ENCODE data around the gene TIGD7.
A peak's percentile ranks its signal among the peaks of the same experiment; 100 is the strongest.

The TIGD7 gene

GRCh38 chr16:3305109-3306068 lies at the start of gene TIGD7, which contains the start of gene ZNF75A:
Gene TIGD7 (minus strand): TSS chr16:3305430. CDS start chr16:3300614, 4,816 bp downstream.
Gene ZNF75A (plus strand): TSS chr16:3305497. CDS start chr16:3308429, 2,932 bp downstream.
- intact Hi-C loops (cut with DNase I): loop anchor here (10.0 kb wide), 1 partner anchor 149 kb away; no protein-coding TSS in a partner anchor

GRCh38 chr16:3349175-3349574 lies 43.9 kb upstream of the TIGD7 start:
- no peak for DNase-seq

More at GRCh38 chr16:3305109-3306068, at the start of gene TIGD7, which contains the start of gene ZNF75A:
- DNase-seq: peak; percentile 87 to 99 (median 95)

GRCh38 chr16:3348547-3349167 lies 43.4 kb upstream of the TIGD7 start:
- no peak for DNase-seq
- intact Hi-C loops (cut with DNase I): no loop called here

More at GRCh38 chr16:3349175-3349574, 43.9 kb upstream of the TIGD7 start:
- intact Hi-C loops (cut with DNase I): no loop called here

GRCh38 chr16:3347586-3347985 lies 42.4 kb upstream of the TIGD7 start:
- no peak for DNase-seq
- intact Hi-C loops (cut with DNase I): no loop called here

DNA sequence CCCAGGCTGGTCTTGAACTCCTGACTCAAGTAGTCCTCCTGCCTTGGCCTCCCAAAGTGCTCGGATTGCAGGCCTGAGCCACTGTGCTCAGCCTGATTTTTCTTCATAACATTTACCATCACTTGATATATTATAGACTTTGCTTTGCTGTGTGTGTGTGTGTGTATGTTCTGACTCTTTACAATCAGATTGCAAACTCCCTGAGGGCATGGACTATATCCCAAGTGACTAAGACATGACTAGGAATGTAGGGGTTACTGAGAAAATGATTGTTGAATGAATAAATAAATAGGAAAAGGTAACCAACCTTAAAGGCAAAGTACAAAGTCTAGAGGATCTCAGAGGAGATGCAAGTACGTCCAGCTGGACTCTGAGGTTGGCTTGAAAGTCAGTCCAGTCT lies 40.8 kb upstream of the TIGD7 start:
- intact Hi-C loops (cut with DNase I): no loop called here
- no peak for DNase-seq

- DNase-seq: no peak
- intact Hi-C loops (cut with DNase I): no loop called here
Measured at GRCh38 chr16:3328643-3329042, 23.4 kb upstream of the TIGD7 start.

GRCh38 chr16:3328104-3328503 lies 22.9 kb upstream of the TIGD7 start:
- intact Hi-C loops (cut with DNase I): no loop called here
- DNase-seq: no peak

GRCh38 chr16:3327514-3327913 lies 22.3 kb upstream of the TIGD7 start:
- no peak for DNase-seq
- intact Hi-C loops (cut with DNase I): no loop called here

- no peak for DNase-seq
- intact Hi-C loops (cut with DNase I): no loop called here
Measured at GRCh38 chr16:3321816-3322215, 16.6 kb upstream of the TIGD7 start.

DNA sequence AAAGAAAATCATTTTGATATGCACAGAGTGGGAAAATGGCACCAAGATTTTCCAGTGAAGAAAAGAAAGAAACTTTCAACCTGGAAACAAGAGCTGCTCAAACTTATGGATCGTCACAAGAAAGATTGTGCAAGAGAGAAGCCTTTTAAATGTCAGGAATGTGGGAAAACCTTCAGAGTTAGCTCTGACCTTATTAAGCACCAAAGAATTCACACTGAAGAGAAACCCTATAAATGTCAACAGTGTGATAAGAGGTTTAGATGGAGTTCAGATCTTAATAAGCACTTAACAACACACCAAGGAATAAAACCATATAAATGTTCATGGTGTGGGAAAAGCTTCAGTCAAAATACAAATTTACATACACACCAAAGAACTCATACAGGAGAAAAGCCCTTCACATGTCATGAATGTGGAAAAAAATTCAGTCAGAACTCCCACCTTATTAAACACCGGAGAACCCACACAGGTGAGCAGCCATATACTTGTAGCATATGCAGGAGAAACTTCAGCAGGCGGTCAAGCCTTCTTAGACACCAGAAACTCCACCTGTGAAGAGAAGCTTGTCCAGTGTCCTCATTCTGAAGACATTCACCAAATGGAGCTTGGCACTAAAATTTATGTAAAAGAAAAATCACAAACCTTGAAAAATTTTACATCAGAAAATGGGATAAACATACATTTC lies 12.2 kb upstream of the TIGD7 start:
- intact Hi-C loops (cut with DNase I): no loop called here
- DNase-seq: no peak

DNA sequence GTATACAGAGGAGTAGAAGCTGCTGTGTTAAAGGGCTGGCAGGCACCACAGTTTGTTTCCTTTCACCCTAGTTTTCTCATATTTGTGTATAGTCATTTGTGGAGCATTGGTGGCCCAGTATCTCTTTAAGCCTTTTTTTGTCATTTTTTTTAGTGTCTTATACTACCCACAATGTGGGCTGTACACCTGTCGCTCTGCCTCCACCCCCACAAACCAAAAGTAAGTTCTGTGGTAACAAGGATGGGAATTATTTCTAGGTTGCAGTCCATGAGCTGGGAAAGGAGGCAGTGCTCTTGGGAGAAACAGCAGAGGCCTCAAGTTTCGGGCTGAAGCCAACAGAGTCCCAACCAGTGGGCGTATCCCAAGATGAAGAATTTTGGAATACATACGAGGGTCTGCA lies 6.3 kb upstream of the TIGD7 start:
- DNase-seq: peak in 8 of 42 donors; percentile 9 to 68 (median 37)
- intact Hi-C loops (cut with DNase I): no loop called here

GRCh38 chr16:3306078-3306477 lies 848 bp upstream of the TIGD7 start:
- no peak for DNase-seq
- intact Hi-C loops (cut with DNase I): loop anchor here (10.0 kb wide), 1 partner anchor 149 kb away; no protein-coding TSS in a partner anchor

DNA sequence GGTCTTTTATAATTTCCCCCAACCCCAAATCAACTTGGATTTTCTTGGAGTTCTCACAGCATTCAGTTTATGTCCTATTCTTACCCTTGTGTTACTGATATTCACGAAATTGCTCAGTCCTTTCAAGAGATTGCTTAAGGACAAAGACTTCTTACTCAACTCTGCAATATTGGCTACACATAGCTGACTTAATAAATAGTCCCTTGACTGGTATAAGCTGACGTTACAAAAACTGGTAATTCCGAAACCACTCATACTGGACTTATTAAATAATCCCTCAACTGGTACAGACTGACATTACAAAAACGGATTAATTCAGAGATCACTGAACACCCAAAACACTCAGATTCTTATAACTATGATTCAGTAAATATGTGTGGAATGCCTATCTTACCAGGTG lies 860 bp downstream of the TIGD7 start:
- intact Hi-C loops (cut with DNase I): loop anchor here (10.0 kb wide), 1 partner anchor 150 kb away; no protein-coding TSS in a partner anchor

GRCh38 chr16:3295783-3296182 lies 9.4 kb downstream of the TIGD7 start:
- intact Hi-C loops (cut with DNase I): loop anchor here (10.0 kb wide), 1 partner anchor 109 kb away; the partner anchor contains the start of genes ZNF174 and ZSCAN32
- DNase-seq: peak in 15 of 42 donors; percentile 7 to 56 (median 29)

More for the DNA sequence above, 860 bp downstream of the TIGD7 start:
- no peak for DNase-seq

- no peak for DNase-seq
- intact Hi-C loops (cut with DNase I): loop anchor here (10.0 kb wide), 1 partner anchor 110 kb away; the partner anchor contains the start of genes ZNF174 and ZSCAN32
Measured at GRCh38 chr16:3295209-3295608, 10.0 kb downstream of the TIGD7 start.

- DNase-seq: no peak
- intact Hi-C loops (cut with DNase I): loop anchor here (10.0 kb wide), 1 partner anchor 112 kb away; the partner anchor contains the start of genes ZNF174 and ZSCAN32
Measured at GRCh38 chr16:3292604-3293003, 12.6 kb downstream of the TIGD7 start.

GRCh38 chr16:3289998-3290673 lies 15.1 kb downstream of the TIGD7 start:
- no peak for DNase-seq
- intact Hi-C loops (cut with DNase I): loop anchor here (10.0 kb wide), 1 partner anchor 115 kb away; the partner anchor contains the start of genes ZNF174 and ZSCAN32

DNA sequence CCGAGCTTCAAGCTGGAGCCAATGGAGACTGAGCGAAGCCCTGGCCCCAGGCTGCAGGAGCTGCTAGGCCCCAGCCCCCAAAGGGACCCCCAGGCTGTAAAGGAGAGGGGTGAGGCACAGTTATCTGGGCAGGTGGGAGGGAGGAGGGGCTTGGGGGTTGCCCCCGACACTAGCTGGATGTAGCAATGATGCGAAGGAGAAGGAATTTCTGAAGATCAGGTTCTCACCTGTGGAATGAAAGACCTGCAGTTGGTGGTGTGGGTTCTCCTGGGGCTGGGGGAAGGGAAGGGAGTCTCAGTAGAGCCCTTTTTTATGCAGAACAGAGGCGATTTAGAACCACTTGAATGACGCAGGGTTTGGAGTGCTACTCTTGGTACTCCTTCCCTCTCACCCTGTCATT lies 20.1 kb downstream of the TIGD7 start:
- DNase-seq: no peak
- intact Hi-C loops (cut with DNase I): no loop called here

All from head of caudate nucleus (tissue), 42 donors.